NCI-H1092 treated with DMSO at 0.1 percent for 48 hours (cell line): Measurements from ENCODE around the gene PDGFA.
A peak's percentile ranks its signal among the peaks of the same experiment; 100 is the strongest.

Experiments
- DNase-seq: peaks from one replicate; lab custom pipeline; 2025; lab: John Stamatoyannopoulos, UW

The PDGFA gene

GRCh38 chr7:519484-520390 lies at the start of gene PDGFA:
Gene PDGFA (minus strand): TSS chr7:519846. CDS start chr7:519001, 845 bp downstream.
- DNase-seq, result peak; percentile 52

GRCh38 chr7:568031-568951 lies 48.6 kb upstream of the PDGFA start:
- no peak for DNase-seq

DNA sequence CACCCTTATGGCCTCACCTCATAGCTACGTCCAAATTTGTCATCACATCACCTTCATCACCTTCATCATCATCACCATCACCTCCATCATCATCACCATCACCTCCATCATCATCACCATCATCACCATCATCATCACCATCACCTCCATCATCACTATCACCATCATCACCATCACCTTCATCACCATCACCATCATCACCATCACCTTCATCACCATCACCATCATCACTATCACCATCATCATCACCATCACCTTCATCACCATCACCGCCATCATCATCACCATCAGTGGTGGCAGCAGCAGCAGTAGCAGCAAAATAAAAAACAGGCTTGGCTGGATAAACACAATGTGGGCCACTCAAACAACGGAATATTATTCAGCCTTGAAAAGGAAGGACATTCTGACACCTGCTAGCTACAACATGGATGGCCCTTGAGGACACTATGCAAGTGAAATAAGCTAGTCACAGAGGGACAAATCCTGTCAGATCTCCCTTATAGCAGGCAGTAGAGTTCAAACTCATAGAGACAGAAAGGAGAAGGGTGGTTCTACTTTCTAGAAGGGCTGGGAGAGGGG lies 47.7 kb upstream of the PDGFA start:
- no peak for DNase-seq

DNA sequence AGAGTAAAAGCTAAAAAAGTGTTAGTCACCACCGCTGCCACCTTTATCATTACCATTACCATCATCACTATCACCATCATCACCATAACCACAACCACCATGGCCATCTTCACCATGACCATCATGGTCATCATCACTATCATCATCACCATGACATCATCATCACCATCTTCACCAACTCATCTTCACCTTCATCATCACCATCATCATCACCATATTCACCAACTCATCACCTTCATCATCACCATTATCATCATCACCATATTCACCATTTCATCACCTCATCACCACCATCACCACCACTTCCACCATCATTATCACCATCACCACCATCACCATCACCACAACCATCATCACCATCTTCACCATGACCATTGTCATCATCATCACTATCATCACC lies 46.5 kb upstream of the PDGFA start:
- DNase-seq, result no peak

DNA sequence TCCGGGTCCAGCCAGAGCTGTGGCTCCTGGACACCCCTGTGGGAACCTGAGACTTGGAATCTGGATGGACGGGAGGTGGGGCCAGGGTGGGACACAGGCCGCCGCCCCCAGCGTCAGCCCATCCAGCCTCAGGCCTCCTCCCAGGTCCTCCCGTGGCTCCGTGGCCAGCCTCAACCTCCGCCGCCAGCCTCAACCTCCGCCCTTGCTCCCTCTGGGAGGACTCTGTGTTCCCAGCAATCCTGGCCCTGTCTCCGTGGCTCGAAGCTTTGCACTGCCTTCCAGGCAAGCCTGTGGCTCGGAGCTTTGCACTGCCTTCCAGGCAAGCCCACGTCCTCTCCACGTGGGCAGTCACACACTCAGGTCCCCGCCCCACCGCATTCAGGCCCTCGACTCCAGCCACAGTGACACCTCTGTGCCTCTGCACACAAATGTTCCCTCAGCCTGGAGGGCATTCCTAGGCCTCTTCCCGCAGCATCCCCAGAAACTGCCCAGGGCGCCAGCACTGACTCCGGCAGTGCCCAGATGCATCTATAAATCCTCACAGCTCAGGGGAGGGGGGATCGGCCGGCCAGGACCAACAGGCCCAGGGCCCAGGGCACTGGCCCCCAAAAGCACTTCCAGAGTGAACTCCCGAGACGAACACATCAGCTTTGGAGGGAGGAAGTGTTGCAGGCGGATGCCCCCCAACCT lies 44.7 kb upstream of the PDGFA start:
- DNase-seq, result no peak

DNA sequence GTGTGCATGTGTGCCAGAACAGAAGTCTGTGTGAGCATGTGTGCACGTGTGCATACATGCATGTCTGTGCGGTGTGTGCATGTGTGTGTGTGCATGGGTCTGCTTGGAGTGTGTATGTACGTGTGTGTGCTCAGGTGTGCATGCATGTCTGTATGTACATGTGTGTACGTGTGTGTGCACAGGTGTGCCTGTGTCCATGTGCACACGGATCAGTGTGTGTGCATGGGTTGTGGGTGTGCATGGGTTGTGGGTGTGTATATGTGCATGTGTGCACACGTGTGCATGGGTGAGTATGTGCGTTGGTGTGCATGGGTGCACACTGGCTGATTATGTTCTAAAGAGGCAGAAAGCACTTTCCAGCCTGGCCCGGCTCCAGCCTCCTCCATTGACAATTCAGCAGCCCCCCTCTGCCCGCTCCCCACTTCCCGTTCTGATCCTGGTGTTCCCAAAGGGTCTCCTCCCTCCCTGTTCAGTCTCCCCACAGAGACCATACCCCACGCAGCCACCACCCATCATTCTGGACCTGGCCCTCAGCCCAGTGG lies 44.1 kb upstream of the PDGFA start:
- DNase-seq, result no peak

DNA sequence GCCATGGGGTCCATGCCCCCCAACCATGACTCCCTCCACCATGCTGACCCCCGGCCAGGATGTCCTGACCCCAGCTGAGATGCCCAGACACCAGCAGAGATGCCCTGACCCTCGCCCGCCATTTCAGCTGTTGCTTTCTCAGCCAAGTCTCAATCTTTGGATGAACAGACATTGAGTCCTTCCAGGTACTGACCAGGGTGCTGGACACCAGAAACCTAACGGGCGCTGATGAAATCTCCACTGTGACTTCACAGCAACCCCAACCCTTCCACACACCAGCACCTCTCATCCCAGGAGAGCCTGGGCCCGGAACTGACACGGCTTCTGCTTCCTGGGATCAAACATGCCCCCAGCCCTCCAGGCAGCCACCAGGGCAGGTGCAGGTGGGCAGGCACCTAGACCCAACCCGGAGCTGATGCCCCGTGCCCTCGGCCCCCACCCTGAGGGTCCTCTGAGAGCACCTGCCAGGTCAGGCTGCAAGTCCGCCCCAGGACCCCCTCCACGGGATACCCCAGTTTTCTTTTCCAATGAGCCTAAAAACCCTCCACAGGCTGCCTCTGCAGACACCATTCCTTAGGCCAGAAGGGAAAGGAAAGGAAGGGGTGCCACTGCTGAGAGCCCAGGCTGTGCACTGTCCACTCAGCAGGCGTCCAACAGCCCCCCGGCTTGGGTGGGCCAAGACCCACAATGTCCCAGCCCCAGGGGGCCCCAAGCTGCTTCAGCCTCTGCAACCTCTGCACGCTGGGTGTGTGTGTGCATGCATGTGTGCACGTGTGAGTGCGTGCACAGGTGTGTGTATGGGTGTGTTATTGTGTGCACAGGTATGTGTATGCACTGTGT lies 43.4 kb upstream of the PDGFA start:
- no peak for DNase-seq

GRCh38 chr7:562374-562675 lies 42.7 kb upstream of the PDGFA start:
- DNase-seq, result no peak

GRCh38 chr7:561631-562373 lies 42.2 kb upstream of the PDGFA start:
- no peak for DNase-seq

DNA sequence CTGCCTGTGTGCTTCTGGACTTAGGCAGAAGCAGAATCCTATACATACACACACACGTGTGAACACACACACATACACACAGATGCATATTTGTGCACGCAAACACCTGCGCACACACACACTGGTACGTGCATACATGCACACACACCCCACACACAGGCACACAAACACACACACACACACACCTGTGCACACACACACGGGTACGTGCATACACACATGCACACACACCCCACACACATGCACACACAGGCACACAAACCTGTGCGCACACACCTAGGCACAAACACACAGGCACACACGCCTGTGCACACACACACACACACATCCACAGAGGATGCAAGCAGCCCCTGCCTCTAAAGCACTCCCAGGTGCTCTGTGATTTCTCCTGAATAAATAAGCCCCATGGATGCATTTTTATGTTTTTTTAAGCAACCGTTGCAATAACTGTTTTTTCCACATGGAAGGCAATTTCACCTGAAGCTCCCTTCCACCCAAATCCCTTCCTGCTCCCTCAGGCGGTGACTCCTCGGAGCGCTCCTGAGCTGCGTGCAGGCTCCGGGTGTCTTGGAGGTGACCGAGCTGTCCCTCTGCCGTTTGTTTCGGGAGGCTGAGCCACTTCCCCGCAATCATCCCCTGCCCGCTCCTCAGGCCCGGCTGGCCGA lies 41.5 kb upstream of the PDGFA start:
- DNase-seq, result no peak

GRCh38 chr7:559396-559705 lies 39.7 kb upstream of the PDGFA start:
- DNase-seq, result no peak

DNA sequence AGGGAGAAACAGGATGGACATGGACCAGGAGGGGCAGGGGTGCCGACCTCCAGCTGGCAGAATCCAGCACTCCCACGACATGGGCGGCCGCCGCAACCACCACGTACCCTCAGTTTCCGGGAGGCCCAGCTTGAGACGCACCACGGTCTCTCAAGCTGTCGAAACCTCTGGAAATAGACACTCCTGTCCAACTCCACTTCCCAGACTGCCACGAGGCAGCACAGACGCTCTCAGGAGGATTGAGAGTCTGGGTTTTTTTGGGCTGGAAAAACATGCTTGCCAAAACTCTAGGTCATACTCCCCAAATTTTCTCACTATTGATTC lies 37.9 kb upstream of the PDGFA start:
- no peak for DNase-seq

- DNase-seq, result no peak
Observed at GRCh38 chr7:556837-557557, 37.4 kb upstream of the PDGFA start.

DNA sequence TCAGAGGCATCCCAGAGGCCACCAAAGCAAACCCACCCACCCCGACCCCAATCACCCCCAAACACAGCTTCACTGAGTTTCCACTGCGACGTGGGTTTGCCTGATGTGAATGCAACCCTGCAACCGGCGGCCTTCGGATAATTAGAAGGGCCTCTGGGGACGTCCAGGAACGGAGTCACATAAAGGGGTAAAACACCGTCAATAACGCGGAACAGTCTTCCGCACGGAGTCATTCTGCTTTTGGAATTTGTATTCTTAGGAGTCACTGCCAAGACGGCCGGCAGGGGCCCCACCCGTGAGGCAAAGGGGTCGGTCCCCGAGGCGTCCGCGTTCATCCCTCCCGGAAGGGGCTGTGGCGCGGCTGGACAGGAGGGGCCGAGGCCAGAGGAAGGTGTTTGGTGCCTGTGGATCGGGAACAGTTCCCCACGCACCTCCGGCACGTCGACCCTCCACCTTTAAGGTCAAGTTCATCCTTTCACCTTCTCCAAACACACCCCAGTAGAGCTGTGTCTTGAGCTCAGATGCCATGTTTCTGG lies 36.7 kb upstream of the PDGFA start:
- no peak for DNase-seq

GRCh38 chr7:555551-556160 lies 36.0 kb upstream of the PDGFA start:
- DNase-seq, result no peak

DNA sequence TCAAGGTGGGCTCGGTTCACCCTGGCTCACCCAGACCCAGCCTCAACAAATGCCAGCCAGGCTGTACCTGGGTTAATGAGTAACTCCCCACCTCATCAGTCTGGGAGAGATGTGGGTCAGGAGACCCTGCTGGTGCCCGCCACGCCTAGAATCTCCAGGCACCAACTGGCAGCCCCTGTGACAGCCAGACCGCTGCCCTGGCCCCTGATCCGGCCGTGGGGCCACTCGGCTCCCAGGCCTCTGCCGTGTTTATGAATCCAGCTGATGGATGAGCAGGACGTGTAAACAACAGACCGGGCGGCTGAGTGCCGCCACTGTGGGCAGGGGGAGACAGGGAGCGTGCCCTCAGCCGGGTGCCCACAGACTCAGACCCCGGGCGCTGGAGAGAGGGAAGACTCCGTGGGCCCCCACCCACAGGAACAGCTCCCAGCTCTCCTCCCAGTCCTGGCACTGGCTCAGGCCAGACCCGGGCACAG lies 34.0 kb upstream of the PDGFA start:
- no peak for DNase-seq

GRCh38 chr7:552868-553635 lies 33.4 kb upstream of the PDGFA start:
- no peak for DNase-seq
